K562 (cell line): ENCODE results near the gene LRCH1. TPM values are rescaled to one million over a fixed set of nuclear protein-coding genes. Genes with fewer than 3 reads are reported as not detected.

Experiments used
- ATAC-seq: fragments of 200-7000 bp; cut with Tn5 transposase; 3 replicates; pipeline ENCODE4 v1.9.1; 2020; ENCODE audit warnings: moderate library complexity
- BruUV-seq: library from RNA; stranded (reverse); fragments of 400-500 nt; replicated peaks from 2 replicates; lab custom pipeline; 2021; lab: Mats Ljungman, UMichigan
- CTCF ChIA-PET: fragments of 300-600 bp; formaldehyde crosslinking; extraction: SDS; loops from one replicate; lab custom pipeline; 2021; ENCODE audit warnings: low intra/inter-chr PET ratio; lab: Yijun Ruan, JAX
- POLR2A ChIA-PET: fragments of 300-600, 350-650 bp; sonication (Branson Sonifier 250); formaldehyde crosslinking; extraction: SDS; loops from one replicate; lab custom pipeline; 2021; ENCODE audit warnings: antibody characterized with exemption, inconsistent platforms; lab: Yijun Ruan, JAX
- DNase-seq, 4 experiments: peaks; one replicate each; pipeline versions ENCODE4 v3.0.0 to v3.0.0-alpha.2; 2011 to 2018; ENCODE audit warnings: low spot score in 3 of 4, mixed read lengths in 3 of 4; ENCODE audit errors: extremely low read depth in 1 of 4
- FAIRE-seq: peaks from 2 replicates; lab custom pipeline; 2011; peaks lifted over from hg19 to GRCh38; lab: Jason Lieb, UNC
- H2AFZ ChIP-seq: 2 replicates; pipeline ENCODE4 v1.6.0; 2011; ENCODE audit warnings: low read depth, low read length, control low read depth, inconsistent platforms
- H3K27ac ChIP-seq: fragments of 200-600 bp; 3 replicates; pipeline ENCODE4 v1.8.0; 2011; ENCODE audit warnings: low read depth, mild to moderate bottlenecking, control low read depth, inconsistent platforms, low read length, moderate library complexity, mixed read lengths; ENCODE audit errors: extremely low read depth
- H3K27me3 ChIP-seq, 2 experiments: fragments of 300-600 bp in 1 of 2; 2 replicates in 1 of 2; 3 replicates in 1 of 2; pipeline versions ENCODE4 v1.6.0 to v1.8.0; 2011; ENCODE audit warnings: inconsistent platforms in 2 of 2, low read length in 2 of 2, mild to moderate bottlenecking in 1 of 2, mixed read lengths in 1 of 2, moderate library complexity in 1 of 2; ENCODE audit not compliant: control insufficient read depth in 2 of 2, insufficient read depth in 2 of 2
- H3K36me3 ChIP-seq: fragments of 300-600 bp; 3 replicates; pipeline ENCODE4 v1.8.0; 2011; ENCODE audit warnings: mild to moderate bottlenecking, low read length, inconsistent platforms; ENCODE audit not compliant: control insufficient read depth, insufficient read depth
- H3K4me1 ChIP-seq, 2 experiments: fragments of 200-600 bp in 1 of 2; replicated peaks in 1 of 2; 2 replicates in 1 of 2; 3 replicates in 1 of 2; pipeline versions ENCODE4 v1.5.1 to v1.8.0; 2011; ENCODE audit warnings: inconsistent platforms in 2 of 2, low read length in 2 of 2, mild to moderate bottlenecking in 1 of 2, mixed read lengths in 1 of 2, moderate library complexity in 1 of 2; ENCODE audit not compliant: control insufficient read depth in 2 of 2, insufficient read depth in 2 of 2
- H3K4me2 ChIP-seq: 2 replicates; pipeline ENCODE4 v1.6.1; 2011; ENCODE audit warnings: low read length, control low read depth, inconsistent platforms, mixed read lengths; ENCODE audit not compliant: insufficient read depth
- H3K4me3 ChIP-seq: fragments of 200-600 bp; sonication (generic), shearing (Covaris generic); 2 replicates; pipeline ENCODE4 v1.5.1; 2016; ENCODE audit warnings: control low read depth, inconsistent platforms
- H3K79me2 ChIP-seq: fragments of 200-600 bp; 3 replicates; pipeline ENCODE4 v1.8.0; 2011; ENCODE audit warnings: low read length, inconsistent platforms; ENCODE audit not compliant: control insufficient read depth, insufficient read depth
- H3K9ac ChIP-seq, 2 experiments: 2 replicates each; pipeline versions ENCODE4 v1.6.0 to v1.6.1; 2011; ENCODE audit warnings: low read depth in 2 of 2, low read length in 2 of 2, control low read depth in 1 of 2, inconsistent platforms in 1 of 2, mild to moderate bottlenecking in 1 of 2, mixed read lengths in 1 of 2; ENCODE audit not compliant: insufficient read depth in 1 of 2
- H3K9me1 ChIP-seq: one replicate; pipeline ENCODE4 v1.6.0; 2011; ENCODE audit warnings: inconsistent platforms, mild to moderate bottlenecking, low read length, moderate library complexity; ENCODE audit not compliant: control insufficient read depth, insufficient read depth
- H3K9me3 ChIP-seq: replicated peaks from 2 replicates; pipeline ENCODE4 v1.5.1; 2011; ENCODE audit warnings: low read depth, low read length, inconsistent platforms; ENCODE audit not compliant: control insufficient read depth, insufficient read depth
- H4K20me1 ChIP-seq: replicated peaks from 2 replicates; pipeline ENCODE4 v1.6.1; 2011; ENCODE audit warnings: low read length, inconsistent platforms, mixed read lengths; ENCODE audit not compliant: control insufficient read depth, insufficient read depth
- BCL6 ChIP-seq: fragments of 250-450 bp; sonication (Bioruptor Pico); IDR thresholded peaks from 2 replicates; pipeline ENCODE4 v1.4.0; 2020
- PREB ChIP-seq: sonication (generic); formaldehyde crosslinking; IDR thresholded peaks from 2 replicates; pipeline ENCODE4 v1.8.1; 2023; ENCODE audit warnings: mild to moderate bottlenecking, missing genetic modification reagents
- RFX7 ChIP-seq: fragments of 250-450 bp; sonication (Bioruptor Pico); IDR thresholded peaks from 2 replicates; pipeline ENCODE4 v1.5.1; 2021; ENCODE audit warnings: mild to moderate bottlenecking
- SAFB ChIP-seq: fragments of 200-400 bp; formaldehyde crosslinking; IDR thresholded peaks from 2 replicates; pipeline ENCODE4 v1.6.1; 2017; ENCODE audit warnings: low read depth, low read length, borderline replicate concordance
- SIN3B ChIP-seq: fragments of 450-650 bp; IDR thresholded peaks from 2 replicates; pipeline ENCODE4 v1.6.1; 2017; ENCODE audit warnings: low read depth, mild to moderate bottlenecking, moderate library complexity
- STAT5A ChIP-seq: IDR thresholded peaks from 2 replicates; pipeline ENCODE4 v1.6.1; 2012; ENCODE audit warnings: low read length, inconsistent platforms, borderline replicate concordance
- TAF1 ChIP-seq: IDR thresholded peaks from 2 replicates; pipeline ENCODE4 v1.6.1; 2011; ENCODE audit warnings: mild to moderate bottlenecking, low read length, moderate library complexity; ENCODE audit not compliant: insufficient read depth, control insufficient read depth, severe bottlenecking; ENCODE audit errors: extremely low read depth
- ZC3H4 ChIP-seq: sonication (generic); formaldehyde crosslinking; IDR thresholded peaks from 2 replicates; pipeline ENCODE4 v1.9.0; 2021; ENCODE audit warnings: missing genetic modification reagents, borderline replicate concordance
- ZNF165 ChIP-seq: fragments of 250-450 bp; sonication (Bioruptor Pico); IDR thresholded peaks from 2 replicates; pipeline ENCODE4 v1.4.0; 2020; ENCODE audit warnings: borderline replicate concordance
- ZNF449 ChIP-seq: fragments of 250-450 bp; sonication (Bioruptor Pico); IDR thresholded peaks from 2 replicates; pipeline ENCODE4 v1.8.0; 2022; ENCODE audit warnings: moderate library complexity, mild to moderate bottlenecking, inconsistent platforms
- WGBS: fragments of 100-300 bp; shearing (Covaris generic); methylation state at CpG from one replicate; pipeline ENCODE4 v1.1.6; 2016; ENCODE audit warnings: low coverage, mixed read lengths; ENCODE audit not compliant: insufficient coverage; ENCODE audit errors: missing lambda C conversion rate; 5-methylcytosine and 5-hydroxymethylcytosine counted together
- in situ Hi-C: fragments of 300-500 bp; cut with MboI; formaldehyde crosslinking; loops from 4 replicates; pipeline ENCODE4 v1.15.0; 2018; ENCODE audit warnings: inconsistent platforms, mixed read lengths
- intact Hi-C: fragments of 100-400 bp; cut with micrococcal nuclease; formaldehyde crosslinking; loops from 2 replicates; pipeline ENCODE4 v1.14.2; 2022
- polyA plus RNA-seq, 8 experiments: library from polyadenylated mRNA; depleted of rRNA in 4 of 8; stranded (reverse) in 5 of 8; unstranded in 3 of 8; fragments of >200 nt; fragmentation: Nextera tagmentation in 2 of 8; fragmentation: Illumina TruSeq in 1 of 8; extraction: Ambion mirVana in 2 of 8; extraction: Trizol in 1 of 8; gene quantifications; 2 replicates each; pipeline versions ENCODE4 v1.2.1 to v1.2.3, GENCODE V29; 2011 to 2014; ENCODE audit warnings: inconsistent platforms in 1 of 8, missing spikeins in 1 of 8
- total RNA-seq, 7 experiments: library from RNA; depleted of rRNA in 6 of 7; stranded (reverse); fragments of >200 nt in 6 of 7; fragmentation: Illumina TruSeq in 2 of 7; extraction: Trizol in 2 of 7; gene quantifications; 2 replicates each; pipeline versions ENCODE4 v1.2.1 to v1.2.3, GENCODE V29; 2011 to 2021; ENCODE audit warnings: low replicate concordance in 1 of 7
- TF ChIP-seq, protein P1 (sequence below): fragments of 250-450 bp; sonication (Bioruptor Pico); IDR thresholded peaks from 2 replicates; pipeline ENCODE4 v1.5.1; 2021; ENCODE audit warnings: mild to moderate bottlenecking

Gene LRCH1
- total and polyA plus RNA-seq, 9 of the 15 experiments (the other 6 are each of a cell fraction or from before 2014, with no cell fraction given) = 1.1 to 6.8 (median 3.7) TPM

GRCh38 chr13:46717856-46718255 lies 164.9 kb downstream of the LRCH1 start:
- DNase-seq = no peak
- 0 out of 3 replicates have a peak, but pooled peaks cover 2% of the 10 kb centered on the region for H3K36me3 ChIP-seq
- H3K27ac ChIP-seq = no peak overlapping the region
- ChIA-PET CTCF (no interaction called here), POLR2A (interaction anchor here (0.5 kb wide), 1 partner anchor 54 kb away, joined by 3 read pairs; no protein-coding TSS in a partner anchor)
- TF ChIP-seq ZNF165 (CRISPR knock-in tag) (no peak), SIN3B (no peak)
- H3K4me3 ChIP-seq = no peak overlapping the region
- H3K79me2 ChIP-seq = no peaks in the 10 kb centered on the region
- H3K27me3 ChIP-seq = no peaks in the 10 kb centered on the region
- H4K20me1 ChIP-seq = no peaks in the 10 kb centered on the region
- H3K9me3 ChIP-seq = no peaks in the 10 kb centered on the region
- H3K9me1 ChIP-seq = no peaks in the 10 kb centered on the region
- intact Hi-C loops = no loop called here
- in situ Hi-C loops = no loop called here
- H3K9ac ChIP-seq = no peak overlapping the region
- H2AFZ ChIP-seq = no peak overlapping the region
- 17% methylated on average over 2 of the region's 2 CpGs for WGBS
- H3K4me1 ChIP-seq = no peaks in the 10 kb centered on the region
- no peak overlapping the region for H3K4me2 ChIP-seq
- no TSS peak for BruUV-seq
- ATAC-seq = no peak
- no peak for FAIRE-seq

GRCh38 chr13:46720189-46720588 lies 167.2 kb downstream of the LRCH1 start:
- no peaks in the 10 kb centered on the region for H3K9me1 ChIP-seq
- H3K9me3 ChIP-seq = no peaks in the 10 kb centered on the region
- H3K27ac ChIP-seq = no peak overlapping the region
- H3K27me3 ChIP-seq = no peaks in the 10 kb centered on the region
- H3K4me1 ChIP-seq = no peaks in the 10 kb centered on the region
- H3K79me2 ChIP-seq = no peaks in the 10 kb centered on the region
- no peak overlapping the region for H2AFZ ChIP-seq
- POLR2A ChIA-PET = interaction anchor here (1.3 kb wide), 1 partner anchor 10 kb away, joined by 3 read pairs; no protein-coding TSS in a partner anchor
- CTCF ChIA-PET = interaction anchor here (2.6 to 2.7 kb wide), 2 partner anchors 168 to 227 kb away, joined by 18 to 33 read pairs; partner anchors contain the start of gene LRCH1
- intact Hi-C loops (loop anchor here (2.0 to 10.0 kb wide), 2 partner anchors 115 to 227 kb away; no protein-coding TSS in a partner anchor), in situ Hi-C loops (loop anchor here (10.0 kb wide), 1 partner anchor 235 kb away; no protein-coding TSS in a partner anchor)
- no peak for ATAC-seq
- H3K4me2 ChIP-seq = no peak overlapping the region
- no peaks in the 10 kb centered on the region for H4K20me1 ChIP-seq
- WGBS = 81% methylated on average over 3 of the region's 8 CpGs
- H3K9ac ChIP-seq = no peak overlapping the region
- H3K4me3 ChIP-seq = no peak overlapping the region
- BruUV-seq = no TSS peak
- no peak for FAIRE-seq
- no peak for DNase-seq
- H3K36me3 ChIP-seq = peaks cover 16% of the 10 kb centered on the region; the same call in 1 of the 3 replicates
- TF ChIP-seq BCL6 (CRISPR knock-in tag) (no peak), PREB (CRISPR knock-in tag) (no peak), SAFB (no peak), STAT5A (no peak), TAF1 (no peak), ZNF449 (CRISPR knock-in tag) (no peak), RFX7 (no peak), ZC3H4 (CRISPR knock-in tag) (no peak)
- TF ChIP-seq, protein P1, sequence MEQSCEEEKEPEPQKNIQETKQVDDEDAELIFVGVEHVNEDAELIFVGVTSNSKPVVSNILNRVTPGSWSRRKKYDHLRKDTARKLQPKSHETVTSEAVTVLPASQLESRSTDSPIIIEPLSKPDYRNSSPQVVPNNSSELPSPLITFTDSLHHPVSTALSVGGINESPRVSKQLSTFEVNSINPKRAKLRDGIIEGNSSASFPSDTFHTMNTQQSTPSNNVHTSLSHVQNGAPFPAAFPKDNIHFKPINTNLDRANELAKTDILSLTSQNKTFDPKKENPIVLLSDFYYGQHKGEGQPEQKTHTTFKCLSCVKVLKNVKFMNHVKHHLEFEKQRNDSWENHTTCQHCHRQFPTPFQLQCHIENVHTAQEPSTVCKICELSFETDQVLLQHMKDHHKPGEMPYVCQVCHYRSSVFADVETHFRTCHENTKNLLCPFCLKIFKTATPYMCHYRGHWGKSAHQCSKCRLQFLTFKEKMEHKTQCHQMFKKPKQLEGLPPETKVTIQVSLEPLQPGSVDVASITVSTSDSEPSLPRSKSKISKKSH = no peak
